HG02840 (cell line): ENCODE results near the gene GRAMD1B.
"Not testable (repeated sequence)": the region's sequence is repeated elsewhere in the genome, so short reads cannot be mapped to it uniquely, and the experiment has no call there.

Experiments used
- ATAC-seq: cut with Tn5 transposase; IDR thresholded peaks from one replicate; pipeline ENCODE4 v1.9.1; 2021; ENCODE audit warnings: mild to moderate bottlenecking, moderate library complexity, moderate number of reproducible peaks; ENCODE audit not compliant: unreplicated experiment, low FRiP score

GRAMD1B gene

DNA sequence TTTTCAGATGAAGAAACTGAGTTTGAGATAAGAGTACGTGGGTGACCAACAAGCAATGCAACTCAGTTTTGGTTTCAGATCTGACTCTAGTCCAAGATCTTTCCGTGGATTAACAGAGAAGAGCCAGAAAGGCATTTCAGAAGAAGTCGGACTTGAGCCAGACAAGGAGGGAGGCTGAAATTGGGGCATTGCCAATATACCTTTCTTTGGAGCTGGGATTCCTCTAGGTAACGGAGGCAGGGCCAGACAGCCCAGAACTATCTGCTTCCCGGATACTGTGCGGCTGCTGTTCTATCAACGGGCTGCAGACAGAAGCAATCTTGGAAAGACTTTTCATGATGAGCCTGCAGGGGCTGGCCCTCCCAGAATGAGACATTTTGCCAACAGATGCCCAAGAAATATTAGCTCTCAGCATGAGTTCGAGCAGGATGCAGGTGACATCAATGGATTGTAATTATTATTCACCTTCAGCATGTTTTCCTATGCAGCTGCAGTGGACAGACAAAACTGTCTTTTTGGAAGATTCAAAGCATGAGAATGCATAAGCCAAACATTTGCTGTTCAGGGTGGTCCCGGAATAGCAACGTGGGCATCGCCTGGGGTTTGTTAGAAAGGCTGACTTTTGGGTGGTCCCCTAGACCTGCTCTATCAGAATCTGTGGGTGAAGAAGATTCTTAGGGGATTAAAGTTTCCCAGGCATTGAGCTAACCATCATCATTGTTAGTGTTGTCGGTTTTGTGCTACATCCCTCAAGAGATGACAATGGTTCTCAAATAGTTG, 128.7 kb downstream of the GRAMD1B start:
- ATAC-seq, result no peak

GRCh38 chr11:123559523-123559955, 129.5 kb downstream of the GRAMD1B start:
- ATAC-seq, result no peak

- no peak for ATAC-seq
Observed at GRCh38 chr11:123560006-123560405, 129.9 kb downstream of the GRAMD1B start.

- ATAC-seq, result no peak
Observed at GRCh38 chr11:123561431-123561800, 131.3 kb downstream of the GRAMD1B start.

DNA sequence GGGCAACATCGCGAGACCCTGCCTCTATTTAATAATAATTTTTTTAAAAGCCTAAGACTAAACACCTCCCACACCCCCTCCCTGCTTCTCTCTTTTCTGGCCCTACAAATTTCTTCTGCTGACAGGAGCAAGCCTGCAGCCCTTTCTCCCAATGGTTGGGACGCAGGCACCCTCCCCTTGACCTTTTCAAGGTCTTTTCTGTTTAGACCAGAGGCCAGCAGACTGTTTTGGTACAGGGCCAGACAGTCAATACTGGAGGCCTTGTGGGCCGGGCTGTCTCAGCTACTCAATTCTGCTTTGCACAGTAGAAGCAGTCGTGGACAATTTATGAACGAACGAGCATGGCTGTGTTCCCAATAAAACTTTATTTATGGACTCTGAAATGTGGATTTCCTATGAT, 132.1 kb downstream of the GRAMD1B start:
- no peak for ATAC-seq

DNA sequence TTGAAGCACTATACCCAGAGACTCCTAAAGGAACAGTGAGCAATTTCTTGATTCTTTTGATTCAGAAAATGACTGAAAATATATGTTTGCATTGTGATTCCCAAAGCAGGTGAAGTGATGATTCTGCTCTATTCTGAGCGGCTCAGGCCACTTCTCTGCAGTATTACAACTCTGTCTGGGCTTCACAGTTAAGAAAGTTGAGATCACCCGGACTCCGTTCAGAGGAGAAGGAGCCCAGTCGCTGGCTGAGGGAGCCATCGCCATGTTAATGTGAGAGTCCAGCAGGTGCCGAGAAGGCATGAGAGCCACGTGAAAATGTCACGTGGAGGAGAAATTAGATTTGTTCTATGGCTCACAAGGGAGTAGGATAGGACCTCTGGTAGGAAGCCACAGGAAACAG, 132.8 kb downstream of the GRAMD1B start:
- ATAC-seq, result no peak

DNA sequence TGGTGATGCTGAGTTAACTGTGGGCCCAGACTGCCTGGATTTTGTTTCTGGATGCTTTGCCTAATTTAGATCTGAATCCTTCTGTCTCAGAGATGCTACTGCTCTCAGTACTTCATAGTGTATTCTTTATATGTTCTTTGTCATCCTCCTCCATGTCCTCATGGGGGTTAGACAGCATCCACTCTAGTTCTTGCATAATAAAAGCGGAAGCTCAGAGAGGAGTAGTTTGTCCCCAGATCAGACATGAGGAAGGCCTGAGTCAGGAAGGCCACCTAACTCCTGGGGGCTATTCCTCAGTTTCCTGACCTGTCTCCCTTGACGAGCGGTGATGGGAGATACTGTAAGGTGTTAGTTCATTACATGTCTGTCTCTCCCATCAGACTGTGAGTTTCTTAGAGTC, 134.2 kb downstream of the GRAMD1B start:
- no peak for ATAC-seq

DNA sequence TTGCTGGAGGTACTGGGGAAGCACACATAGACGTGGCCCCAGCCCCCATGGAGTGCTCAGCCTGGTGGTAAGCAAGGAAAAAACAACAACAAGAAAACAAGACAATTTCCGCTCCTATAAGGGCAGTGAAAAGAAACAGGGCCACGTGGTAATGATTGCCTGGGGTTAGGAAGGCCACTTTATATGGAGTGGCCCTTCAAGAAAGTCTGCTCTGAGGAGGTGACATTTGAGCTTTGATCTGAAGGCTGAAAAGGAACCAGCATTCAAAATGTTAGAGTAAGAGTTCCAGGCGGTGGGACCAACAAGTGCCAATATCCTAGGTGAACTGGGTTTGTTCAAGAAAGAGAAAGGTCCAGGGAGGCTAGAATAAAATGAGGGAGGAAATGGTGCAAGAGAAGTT, 136.8 kb downstream of the GRAMD1B start:
- ATAC-seq, result no peak

DNA sequence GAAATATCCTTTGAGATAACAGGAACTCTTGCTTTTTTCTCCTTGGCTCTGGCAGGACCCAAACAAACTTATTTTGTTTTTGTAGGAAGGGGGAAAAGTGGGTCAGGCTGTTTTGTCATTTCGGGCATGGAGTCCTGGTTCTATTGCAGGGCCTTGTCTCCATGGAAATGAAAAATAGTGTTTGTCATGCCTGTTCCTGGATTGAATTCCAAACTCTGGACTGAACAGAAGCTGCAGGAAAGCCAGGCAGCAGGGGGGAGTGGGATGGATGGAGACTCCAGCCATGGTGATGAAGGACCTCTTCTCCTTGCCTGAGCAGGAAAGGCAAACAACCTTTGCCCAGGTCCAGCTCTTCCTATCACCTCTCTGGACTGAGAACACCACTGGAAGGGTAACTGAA, 137.4 kb downstream of the GRAMD1B start:
- ATAC-seq, result no peak

DNA sequence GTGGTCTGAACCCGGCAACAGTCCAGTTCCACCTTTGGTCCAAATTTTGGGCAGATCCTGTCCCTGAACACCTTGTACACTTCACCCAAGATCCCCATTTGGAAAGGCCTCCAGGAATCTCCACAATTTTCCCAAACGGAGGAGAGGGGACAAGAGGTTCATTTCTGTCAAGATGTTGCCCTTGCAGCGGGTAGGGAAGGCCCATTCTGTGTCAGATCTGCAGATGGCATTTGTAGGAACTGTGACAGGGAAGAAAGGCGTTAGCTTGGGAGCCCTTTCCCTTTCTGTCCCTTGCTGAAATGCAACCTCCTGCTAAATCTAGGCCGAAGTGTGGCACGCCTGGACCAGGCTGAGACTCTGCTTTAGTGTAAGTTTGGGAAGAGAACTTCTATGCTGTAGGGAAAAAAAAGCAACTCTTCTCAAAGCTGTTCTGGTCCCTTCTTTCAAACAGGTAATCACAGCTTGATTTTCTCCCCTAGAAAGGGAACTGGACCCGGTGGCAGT, 138.3 kb downstream of the GRAMD1B start:
- ATAC-seq, result no peak

GRCh38 chr11:123569393-123569792, 139.3 kb downstream of the GRAMD1B start:
- no peak for ATAC-seq

- ATAC-seq, result no peak
Observed at GRCh38 chr11:123570939-123571580, 141.0 kb downstream of the GRAMD1B start.

DNA sequence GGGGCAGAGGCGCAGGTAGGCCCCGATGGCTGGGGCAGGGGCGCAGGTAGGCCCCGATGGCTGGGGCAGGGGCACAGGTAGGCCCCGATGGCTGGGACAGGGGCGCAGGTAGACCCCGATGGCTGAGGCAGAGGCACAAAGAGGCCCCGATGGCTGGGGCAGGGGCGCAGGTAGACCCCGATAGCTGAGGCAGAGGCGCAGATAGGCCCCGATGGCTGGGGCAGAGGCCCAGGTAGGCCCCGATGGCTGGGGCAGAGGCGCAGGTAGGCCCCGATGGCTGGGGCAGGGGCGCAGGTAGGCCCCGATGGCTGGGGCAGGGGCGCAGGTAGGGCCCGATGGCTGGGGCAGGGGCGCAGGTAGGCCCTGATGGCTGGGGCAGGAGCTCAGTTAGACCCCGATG, 142.7 kb downstream of the GRAMD1B start:
- ATAC-seq, result not testable (repeated sequence)

- no peak for ATAC-seq
Observed at GRCh38 chr11:123573286-123573685, 143.2 kb downstream of the GRAMD1B start.

DNA sequence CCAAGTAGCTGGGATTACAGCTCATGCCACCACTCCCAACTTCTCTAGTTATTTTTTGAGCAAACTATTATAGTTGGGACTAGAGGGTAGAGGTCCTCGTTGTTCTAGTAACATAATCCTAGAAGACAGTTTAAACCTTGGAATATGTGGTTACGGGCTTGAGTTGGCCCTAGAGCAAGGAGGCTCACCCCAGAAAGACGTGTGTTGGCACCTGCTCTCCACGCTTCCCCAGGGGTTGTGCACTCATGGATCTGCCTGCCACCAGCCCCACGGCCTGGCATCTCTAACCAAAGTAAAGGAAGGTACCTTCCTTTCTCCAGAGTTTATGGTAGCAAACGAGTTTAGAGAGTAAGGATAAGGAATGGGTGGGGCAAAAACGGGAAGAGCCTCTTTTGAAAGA, 145.4 kb downstream of the GRAMD1B start:
- ATAC-seq, result no peak

DNA sequence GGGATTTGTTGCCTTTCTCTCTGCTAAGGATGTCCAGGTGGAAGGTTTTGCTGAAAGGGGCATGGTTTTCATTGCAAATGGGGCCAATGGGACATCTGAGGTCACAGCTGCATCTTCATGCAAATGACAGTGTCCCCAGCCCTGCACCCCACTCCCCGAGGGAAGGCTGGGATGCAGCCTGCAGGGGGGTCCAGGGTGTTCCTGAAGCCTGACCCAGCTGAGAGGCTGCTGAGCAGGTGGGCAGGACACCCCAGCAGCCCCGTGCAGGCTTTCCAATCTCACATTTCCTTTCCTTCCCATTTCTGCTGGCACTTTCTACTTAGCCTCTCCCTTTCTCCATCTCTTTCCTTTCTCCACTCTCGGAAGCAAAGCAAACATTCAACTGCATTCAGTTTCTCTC, 146.0 kb downstream of the GRAMD1B start:
- no peak for ATAC-seq

- ATAC-seq, result no peak
Observed at GRCh38 chr11:123576501-123576900, 146.4 kb downstream of the GRAMD1B start.

DNA sequence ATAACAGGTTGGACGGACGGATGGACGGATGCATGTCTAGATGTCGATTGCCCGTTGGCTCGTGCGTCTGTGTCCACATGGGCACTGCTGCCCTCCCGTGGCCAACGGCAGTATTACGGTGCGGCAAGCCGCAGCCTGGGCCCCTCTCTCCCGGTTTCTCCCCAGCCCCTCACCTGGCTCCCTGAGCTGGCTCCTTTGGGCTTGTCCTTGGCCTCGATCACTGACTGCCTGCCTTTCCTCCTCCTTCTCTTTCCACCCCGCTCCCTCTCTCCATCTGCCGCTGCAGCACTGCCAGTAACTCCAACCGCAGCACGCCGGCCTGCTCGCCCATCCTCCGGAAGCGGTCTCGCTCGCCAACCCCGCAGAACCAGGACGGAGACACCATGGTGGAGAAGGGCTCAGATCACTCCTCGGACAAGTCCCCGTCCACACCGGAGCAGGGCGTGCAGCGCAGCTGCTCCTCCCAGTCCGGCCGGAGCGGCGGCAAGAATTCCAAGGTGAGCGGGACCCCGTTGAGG, 147.1 kb downstream of the GRAMD1B start:
- peak; percentile 60 for ATAC-seq

DNA sequence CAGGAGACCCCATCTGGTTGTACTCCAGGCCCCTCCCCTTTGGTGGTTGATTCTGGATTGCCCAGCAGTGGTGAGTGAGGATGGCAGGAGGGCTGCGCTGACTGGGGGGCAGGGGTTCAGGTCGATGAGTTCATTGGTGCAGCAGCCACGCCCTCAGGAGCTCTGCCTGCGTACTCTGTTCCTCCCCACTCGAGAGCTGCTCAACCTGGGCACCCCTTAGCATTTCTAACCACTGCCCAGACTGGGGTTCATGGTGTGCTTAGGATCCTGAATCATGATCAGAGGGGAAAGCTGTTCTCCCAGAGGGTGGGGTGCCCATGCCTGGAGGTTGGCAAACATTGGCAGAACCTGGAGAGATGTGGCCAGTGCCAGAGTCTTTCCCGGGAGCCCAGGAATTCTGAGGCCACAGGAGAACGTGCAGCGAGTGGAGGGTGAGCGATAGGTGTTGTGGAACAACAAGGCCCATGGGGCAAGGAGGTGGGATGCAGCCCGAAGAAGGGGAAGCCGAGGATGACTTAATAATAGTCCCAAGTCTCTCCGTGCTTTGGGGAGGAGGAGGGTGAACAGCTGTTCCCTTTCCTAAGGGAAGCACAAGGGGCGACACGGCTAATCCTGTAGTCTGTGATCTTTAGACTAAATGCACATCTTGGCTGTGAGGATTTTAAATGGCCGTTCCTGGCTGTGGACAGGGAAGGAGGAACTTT, 148.9 kb downstream of the GRAMD1B start:
- no peak for ATAC-seq

GRCh38 chr11:123579482-123579812, 149.4 kb downstream of the GRAMD1B start:
- no peak for ATAC-seq

DNA sequence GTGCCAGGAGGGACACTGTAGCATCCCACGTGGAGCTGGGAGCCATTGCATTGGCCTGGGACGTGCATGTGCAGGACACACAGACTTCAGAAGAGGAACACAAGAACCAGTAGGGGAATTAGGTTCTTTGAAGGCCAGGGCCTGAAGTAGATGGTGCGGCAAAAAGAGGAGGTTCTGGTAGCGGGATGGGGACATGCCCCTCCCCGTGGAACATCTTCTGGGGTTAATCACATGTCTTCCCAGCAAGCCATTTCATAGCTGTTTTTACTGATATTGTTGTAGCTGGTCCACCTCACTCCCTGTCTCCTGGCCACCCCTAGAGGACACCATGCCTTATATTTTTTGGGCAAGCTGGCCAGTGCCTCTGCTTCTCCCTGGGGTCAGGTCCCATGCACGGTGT, 150.1 kb downstream of the GRAMD1B start:
- ATAC-seq, result no peak
